Limb (tissue), 2 donors: ENCODE data around the gene PDE3A.

Experiments
- DNase-seq, 2 donors: peaks; one replicate each; pipeline ENCODE4 v3.0.0-alpha.2; 2016; ENCODE audit errors: extremely low spot score in 2 of 2

Gene PDE3A

GRCh38 chr12:20696181-20696905, 328.0 kb downstream of the PDE3A start:
- no peak for DNase-seq

- DNase-seq, result no peak
These were observed 332.8 kb downstream of the PDE3A start for GRCh38 chr12:20701106-20701505.

DNA sequence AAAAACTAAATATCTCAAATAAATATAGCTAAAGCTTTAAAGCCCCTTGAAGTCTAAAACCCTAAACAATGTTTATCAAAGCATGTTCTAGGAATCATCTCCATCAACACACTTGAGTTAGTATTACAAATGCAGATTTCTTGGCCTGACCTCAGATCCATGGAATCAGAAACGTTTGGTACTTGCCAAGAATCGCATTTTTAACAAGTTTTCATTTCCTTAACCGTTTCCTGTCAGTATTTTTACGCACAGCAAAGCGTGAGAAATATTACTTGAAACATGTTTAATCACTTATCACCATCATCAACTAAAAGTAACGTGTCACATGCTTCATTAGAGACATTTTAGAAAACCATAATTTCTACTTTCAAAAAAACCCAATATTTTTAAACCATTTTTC, 336.5 kb downstream of the PDE3A start:
- no peak for DNase-seq

DNA sequence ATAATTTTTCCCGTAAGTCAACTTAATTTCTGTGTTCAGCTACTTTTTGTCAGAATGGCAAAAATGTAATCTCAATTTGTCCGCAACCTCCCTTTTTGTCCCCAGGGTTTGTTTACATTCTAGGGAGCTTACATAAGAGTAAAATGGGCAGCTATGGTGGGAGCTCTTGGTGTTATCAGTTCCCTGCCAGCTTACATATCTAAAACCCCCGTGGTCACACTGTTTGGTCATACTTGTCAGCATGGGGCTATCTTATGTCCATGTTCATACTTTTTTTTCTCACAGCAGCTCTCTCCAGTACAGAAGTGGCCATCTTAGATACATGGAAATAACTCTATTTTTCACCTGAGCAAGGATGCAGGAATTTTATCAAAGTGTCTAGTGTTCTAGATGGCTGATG, 343.5 kb downstream of the PDE3A start:
- no peak for DNase-seq

DNA sequence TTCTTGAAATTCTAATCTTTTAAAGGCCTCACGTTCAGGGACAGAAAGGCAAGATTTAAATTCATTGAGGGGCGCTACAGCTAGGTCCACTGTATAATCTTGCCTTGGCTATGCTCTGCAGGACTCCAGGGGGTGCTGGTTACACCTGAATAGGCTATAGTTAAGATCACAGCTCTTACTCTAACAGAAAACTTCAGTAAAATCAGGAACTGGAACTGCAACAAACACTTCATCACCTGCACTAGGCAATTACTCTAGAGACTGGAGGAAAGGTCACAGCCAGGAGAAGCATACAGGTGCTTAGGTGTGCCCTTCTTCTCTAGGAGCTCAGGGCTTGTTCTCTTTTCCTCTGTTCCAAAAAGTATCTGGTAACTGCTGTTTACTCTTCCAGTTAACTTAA, 347.7 kb downstream of the PDE3A start:
- no peak for DNase-seq

- DNase-seq, result no peak
These were observed 348.6 kb downstream of the PDE3A start for GRCh38 chr12:20716985-20717384.

- DNase-seq, result no peak
These were observed 350.0 kb downstream of the PDE3A start for GRCh38 chr12:20718294-20718693.

GRCh38 chr12:20722142-20722541, 353.8 kb downstream of the PDE3A start:
- DNase-seq, result no peak

DNA sequence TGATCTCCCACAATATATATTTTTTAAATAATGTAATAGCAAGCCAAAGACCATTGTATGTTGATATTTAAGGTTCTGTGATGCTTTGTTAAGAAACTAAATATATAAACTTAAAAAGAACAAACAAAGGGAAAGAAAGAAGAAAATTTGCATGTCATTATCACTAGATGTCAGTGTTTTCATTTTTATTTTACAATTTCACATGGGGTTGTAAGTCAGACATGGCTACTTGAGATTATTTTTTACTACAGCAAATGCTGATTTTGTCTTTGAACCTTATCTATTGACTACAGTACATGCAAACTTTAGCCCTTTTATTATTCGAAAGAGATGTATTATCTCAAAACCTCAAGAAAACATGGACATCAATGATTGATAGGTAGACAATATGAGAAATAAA, 362.9 kb downstream of the PDE3A start:
- DNase-seq, result no peak
